HG03354 (cell line): ENCODE results near the gene DNAH8.

Experiments
- ATAC-seq: cut with Tn5 transposase; IDR thresholded peaks from one replicate; pipeline ENCODE4 v1.9.1; 2021; ENCODE audit warnings: mild to moderate bottlenecking; ENCODE audit not compliant: unreplicated experiment, poor library complexity, severe bottlenecking

DNAH8 gene

GRCh38 chr6:38987503-38987902, 272.4 kb downstream of the DNAH8 start:
- ATAC-seq, result no peak

DNA sequence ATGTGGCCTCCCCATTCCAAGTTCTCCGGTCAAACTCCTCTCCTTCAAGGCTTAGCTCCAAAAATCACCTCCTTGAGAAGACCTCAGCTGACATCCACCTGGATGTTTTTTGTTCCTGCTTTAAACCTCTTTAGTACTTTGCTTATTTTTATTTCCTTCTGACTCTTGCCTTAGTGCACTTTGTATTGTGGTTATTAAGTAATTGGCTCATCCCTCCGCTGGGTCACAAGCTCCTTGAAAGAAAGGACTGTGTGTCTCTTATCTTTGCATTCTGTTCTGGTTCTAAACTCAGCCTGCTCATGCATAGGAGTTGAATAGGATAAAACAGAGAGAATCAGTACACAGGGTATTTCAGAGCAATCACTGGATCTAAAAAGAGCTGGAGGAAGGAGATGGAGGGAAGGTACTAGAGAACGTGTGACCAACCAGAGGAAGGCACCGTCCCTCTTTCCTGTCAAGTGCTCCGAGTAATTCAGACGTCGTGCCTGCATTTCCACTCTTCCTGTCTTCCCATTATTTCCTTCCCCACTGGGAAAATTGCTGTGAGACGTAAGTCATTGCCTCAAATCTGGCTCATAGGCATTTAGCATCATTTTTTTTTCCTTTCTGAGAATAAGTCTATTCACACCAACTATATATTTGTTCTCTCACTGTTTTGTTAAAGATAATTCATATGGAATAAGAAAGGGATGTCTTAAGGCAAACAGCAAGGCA, 273.8 kb downstream of the DNAH8 start:
- ATAC-seq, result no peak

GRCh38 chr6:38990475-38990874, 275.4 kb downstream of the DNAH8 start:
- no peak for ATAC-seq

DNA sequence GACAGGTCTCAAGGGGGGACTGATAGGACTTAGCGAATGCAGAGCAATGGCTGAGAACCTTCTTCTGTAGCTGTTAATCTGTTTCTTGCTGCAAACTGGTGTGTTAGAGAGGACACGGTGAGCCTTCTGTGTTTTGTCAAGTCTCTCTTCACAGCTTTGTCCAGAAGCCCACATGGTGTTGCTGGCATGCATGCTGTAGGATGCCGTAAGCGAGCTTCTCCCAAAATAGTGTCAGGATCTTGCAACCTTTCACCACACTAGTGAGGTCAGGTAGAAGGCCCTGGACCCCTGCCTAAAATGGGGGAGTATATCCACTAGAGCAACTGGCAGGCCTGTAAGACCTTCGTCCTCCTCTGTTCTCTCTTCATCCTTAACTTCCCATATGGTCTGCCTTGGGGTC, 281.6 kb downstream of the DNAH8 start:
- ATAC-seq, result no peak

- no peak for ATAC-seq
Observed at GRCh38 chr6:38997128-38997761, 282.1 kb downstream of the DNAH8 start.

GRCh38 chr6:39003072-39003471, 288.0 kb downstream of the DNAH8 start:
- ATAC-seq, result no peak

DNA sequence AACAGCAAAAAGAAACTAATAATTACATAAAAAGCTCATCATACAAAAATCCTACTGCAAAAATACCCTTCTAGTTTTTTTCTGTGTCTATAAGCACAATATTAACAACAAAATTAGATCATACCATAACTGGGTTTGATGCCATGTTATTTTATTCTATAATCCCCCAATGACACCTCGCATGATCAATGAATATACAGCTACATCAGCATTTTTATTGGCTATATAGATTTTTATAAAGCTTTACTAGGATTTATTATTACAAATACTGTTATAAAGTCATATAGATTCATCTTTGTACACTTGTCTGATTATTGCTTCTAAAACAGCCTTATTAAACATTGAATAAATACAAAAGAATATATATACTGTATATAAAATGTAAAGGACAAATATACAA, 288.4 kb downstream of the DNAH8 start:
- no peak for ATAC-seq

DNA sequence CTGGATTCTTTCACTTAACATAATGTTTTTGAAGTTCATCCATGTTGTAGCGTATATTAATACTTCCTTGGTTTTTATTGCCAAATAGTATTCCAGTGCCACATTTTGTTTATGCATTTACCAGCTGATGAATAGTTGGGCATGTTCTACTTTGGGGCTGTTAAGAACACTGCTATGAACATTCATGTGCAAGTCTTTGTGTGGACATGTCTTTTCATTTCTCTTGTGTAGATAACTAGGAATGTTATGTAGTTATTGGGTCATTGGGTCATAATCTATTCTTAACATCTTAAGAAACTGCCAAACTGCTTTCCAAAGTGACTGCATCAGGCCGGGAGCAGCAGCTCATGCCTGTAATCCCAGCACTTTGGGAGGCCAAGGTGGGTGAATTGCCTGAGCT, 289.7 kb downstream of the DNAH8 start:
- ATAC-seq, result no peak

DNA sequence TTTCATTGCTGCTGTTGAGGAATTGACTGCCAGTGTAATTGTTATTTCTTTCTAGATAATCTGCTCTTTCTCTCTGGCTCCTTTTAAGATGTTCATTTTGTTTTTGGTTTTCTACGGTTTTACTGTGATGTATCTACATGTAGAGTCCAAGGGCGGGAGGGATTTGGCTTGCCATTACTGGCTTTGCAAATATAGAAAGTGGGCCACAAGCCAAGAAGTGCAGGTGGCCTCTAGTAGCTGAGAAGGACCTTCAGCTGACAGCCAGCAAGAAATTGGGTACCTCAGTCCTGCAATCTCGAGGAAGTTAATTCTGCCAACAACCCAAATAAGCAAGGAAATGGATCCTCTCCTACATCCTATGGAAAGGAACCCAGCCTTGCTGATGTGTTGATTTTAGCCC, 290.7 kb downstream of the DNAH8 start:
- ATAC-seq, result no peak

DNA sequence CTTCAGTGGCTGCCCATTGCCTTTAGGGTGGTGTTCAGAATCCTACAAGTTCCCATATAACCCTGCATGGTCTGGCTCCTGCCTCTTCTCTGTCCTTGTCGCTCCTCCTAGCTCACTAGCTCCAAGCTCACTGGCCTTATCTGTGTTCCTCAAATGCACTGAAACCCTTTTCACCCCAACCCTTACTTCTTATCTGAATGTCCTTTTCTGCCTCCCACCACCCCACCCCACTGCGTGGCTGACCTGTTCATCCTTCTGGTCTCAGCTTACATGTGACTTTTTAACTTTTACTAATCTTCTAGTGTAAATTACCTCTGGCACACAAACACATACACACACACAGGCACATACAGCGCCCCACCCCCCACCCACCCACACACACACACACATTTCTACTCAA, 292.5 kb downstream of the DNAH8 start:
- no peak for ATAC-seq

DNA sequence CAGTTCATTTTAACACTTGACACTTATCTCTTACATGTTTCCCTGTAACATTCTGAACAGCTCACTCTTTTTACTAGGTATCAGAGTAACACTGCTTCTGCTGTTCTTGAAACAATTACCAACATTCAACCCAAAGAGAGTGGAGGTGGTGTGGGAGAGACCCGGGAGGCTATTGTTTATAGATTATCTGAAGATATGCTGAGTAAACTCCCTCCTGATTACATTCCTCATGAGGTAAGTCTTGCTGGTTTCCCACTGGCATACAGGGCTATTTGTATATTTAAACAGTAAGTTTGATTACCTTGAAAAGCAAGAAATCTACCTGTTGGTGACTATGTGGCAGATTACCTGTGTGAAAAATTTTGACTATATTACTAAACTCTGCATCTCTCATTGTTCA, 293.6 kb downstream of the DNAH8 start:
- ATAC-seq, result no peak

DNA sequence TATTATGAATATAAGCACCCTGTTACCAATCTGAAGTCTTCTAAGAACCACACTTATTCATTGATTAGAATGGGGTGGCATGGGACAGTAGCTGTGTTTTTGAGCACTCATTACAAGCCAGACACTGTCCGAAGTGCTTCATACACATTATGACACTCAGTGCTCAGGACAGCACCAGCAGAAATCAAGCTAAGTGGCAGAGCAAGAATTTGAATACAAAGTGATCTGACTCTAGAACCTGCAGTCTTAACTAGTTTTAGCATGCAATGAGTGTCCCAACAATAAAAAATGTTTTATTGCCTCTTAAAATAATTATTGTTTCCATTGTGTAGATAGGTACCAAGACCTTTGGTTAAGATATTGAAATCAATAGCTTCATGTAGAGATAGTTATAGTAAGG, 294.4 kb downstream of the DNAH8 start:
- ATAC-seq, result no peak

DNA sequence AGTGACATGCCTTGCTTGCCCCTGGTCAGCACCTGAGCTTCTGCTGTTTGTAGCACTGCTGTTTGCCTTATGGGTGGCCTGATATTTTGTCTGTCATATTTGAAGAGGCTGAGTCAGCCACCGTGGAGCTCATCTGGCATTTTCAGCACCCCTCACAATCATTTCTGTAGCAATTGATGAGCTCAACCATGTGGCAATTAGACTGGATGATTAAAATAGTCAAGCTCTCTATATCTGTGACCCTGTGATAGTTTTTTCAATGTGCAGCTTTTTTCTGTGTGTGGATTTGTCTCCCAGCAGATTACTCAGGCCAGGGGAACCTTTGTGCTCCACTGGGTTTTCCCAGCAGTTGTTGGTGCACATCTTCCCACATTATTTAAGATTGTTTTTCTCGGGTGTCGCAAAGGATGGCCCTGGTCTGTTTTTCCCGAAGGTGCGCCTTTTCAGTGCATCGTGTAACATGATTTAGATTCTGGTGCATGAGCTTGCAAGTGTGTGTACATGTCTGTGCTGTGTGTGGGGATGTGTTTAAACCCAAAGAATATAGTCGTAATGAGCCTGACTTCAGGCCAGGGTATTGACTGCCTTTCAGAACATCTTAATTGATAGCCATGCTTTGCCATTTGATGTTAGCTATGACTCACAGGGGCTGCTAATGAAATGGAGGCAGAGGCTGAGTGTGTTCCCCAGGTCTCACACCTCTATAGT, 301.9 kb downstream of the DNAH8 start:
- ATAC-seq, result no peak

- no peak for ATAC-seq
Observed at GRCh38 chr6:39017547-39017880, 302.4 kb downstream of the DNAH8 start.

- no peak for ATAC-seq
Observed at GRCh38 chr6:39018103-39018502, 303.0 kb downstream of the DNAH8 start.

DNA sequence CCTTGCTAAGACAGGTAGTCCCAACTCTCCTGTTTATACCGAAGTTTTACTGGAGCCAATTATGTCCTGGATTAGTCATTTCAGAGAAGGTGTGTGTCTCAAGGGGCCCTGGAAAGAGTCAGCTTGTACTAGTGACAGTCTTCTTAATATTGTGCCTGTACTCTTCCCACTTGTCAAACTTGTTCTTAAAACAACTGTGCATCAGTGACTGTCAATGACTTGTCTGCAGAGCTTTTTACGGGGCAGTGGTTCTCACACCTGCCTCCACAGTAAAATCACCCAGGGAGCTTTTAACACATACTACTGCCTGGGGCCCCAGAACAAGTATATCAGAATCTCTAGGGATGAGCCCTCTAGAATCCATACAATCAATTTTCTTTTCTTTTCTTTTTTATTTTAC, 305.0 kb downstream of the DNAH8 start:
- no peak for ATAC-seq

DNA sequence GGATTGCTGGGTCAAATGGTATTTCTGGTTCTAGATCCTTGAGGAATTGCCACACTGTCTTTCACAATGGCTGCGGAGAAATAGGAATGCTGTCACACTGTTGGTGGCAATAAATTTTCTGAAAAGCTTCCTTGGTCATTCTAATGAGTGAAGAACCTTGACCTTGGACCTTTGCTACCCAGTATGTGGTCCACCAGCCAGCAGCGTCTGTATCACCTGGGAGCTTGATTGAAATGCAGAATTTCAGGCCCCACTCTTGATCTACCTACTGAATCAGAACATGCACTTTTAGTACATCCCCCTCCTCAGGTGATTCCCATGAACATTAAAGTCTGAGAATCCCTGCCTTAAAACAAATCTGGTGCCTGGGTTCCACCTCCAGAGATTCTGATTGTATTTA, 305.9 kb downstream of the DNAH8 start:
- no peak for ATAC-seq

- ATAC-seq, result no peak
Observed at GRCh38 chr6:39021779-39022178, 306.7 kb downstream of the DNAH8 start.

DNA sequence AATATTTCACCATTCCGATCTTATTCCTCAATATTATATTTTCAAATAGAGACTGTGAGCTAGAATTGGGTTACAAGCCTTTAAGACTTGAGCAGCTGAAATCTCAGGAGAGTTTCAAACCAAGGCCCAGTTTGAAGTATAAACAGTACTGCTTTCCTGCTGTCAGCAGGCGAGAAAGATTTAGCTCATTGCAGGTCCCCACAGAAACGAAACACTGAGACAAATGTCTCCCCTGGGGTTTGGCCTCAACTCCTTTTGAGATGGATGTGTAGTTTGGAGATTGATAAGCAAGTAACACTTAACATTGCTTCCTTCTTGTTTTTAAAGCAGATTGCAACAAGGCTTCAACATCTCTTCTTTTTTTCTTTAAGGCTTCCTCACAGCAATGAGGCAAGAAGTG, 311.1 kb downstream of the DNAH8 start:
- no peak for ATAC-seq

- ATAC-seq, result no peak
Observed at GRCh38 chr6:39029156-39030011, 314.3 kb downstream of the DNAH8 start.
